ENCODE measurements around the gene TM4SF18.

The TM4SF18 gene

DNA sequence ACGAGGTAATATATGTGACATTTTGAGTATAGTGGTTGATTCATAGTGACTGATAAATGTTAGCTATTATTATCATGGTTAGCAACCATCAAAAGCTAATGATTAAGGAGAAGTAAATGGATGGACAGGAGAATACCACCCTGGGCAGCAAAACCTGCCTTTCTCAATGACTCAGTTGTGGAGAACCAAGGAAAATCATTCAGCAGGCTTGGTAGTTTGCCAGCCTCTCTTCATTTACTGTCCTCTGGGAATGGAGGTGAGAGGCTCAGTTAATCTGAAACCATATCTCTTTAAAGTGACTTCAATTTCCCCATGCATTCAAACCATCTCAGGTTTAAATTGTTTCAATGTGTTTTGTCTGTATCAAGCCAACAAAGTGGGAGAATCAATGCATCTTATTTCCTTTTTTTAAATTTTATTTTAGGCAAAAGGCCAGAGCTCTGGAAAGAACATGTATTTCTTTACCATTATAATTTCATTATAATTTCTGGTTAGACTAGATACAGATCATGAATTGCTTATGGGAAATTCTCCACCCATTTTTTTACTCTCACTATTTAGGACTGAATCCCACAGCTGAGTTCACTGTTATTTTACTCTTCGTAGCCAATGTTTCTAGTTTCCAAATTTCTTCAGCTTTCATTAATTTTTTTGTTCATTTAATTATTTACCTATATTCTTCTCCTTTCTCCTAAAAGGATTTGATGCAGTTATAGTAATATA lies 2.7 kb downstream of the TM4SF18 start:
- peak; percentile 57 for DNase-seq (ENCODE audit: low read depth)

DNA sequence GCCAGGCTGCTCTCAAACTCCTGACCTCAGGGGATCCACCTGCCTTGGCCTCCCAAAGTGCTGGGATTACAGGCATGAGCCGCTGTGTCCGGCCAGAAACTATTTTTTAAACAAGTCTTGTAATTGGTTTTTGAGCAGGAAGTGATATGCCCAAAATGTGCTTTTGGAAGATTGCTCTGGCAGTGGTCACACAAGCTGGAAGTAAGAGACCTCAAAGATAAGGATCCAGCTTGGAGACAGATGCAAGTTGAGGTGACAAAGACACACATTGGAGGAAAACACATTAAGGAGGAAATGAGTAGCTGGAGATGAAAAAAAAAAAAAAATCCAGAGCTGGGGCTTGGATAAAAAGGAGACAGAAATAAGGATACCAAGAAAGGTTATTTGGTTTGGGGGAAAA lies 6.3 kb downstream of the TM4SF18 start:
- DNase-seq (ENCODE audit: low read depth), result no peak

DNA sequence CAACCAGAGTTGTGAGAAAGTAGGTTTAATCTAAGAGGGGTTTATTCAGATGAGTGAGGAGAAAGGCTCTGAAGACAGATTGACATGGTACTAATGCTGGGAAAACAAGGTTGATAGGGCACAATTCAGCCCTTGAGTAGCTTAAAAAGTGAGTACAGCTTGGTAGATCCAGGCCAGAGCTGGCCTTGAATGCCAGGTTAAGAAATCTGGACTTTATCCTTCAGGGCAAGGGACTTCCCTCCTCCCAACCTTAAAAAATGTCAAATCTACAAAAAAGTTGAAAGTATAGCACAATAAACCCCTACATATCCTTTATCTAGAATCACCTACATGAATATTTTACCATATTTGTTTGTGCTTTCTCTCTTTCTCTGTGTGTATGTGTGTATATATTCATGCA lies 7.9 kb downstream of the TM4SF18 start:
- DNase-seq (ENCODE audit: low read depth), result no peak

DNA sequence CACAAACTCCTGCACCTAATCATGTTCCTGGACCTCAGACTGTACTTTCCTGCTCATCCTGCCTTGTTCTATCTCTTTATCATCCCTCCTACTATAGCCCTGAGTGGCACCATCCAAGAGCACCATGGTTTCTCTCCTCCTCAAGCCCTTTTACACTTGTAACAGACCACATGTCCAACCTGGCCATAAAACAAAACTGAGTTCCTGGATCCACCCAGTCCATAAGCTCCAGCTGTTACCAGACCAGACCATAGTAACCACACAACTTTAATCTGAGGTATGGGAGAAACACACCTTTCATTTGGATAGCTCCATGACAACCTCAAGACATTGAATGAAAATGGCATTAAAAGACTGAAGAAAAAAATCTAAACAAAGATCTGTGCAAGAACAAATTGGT lies 9.1 kb downstream of the TM4SF18 start:
- no peak for DNase-seq (ENCODE audit: low read depth)

DNA sequence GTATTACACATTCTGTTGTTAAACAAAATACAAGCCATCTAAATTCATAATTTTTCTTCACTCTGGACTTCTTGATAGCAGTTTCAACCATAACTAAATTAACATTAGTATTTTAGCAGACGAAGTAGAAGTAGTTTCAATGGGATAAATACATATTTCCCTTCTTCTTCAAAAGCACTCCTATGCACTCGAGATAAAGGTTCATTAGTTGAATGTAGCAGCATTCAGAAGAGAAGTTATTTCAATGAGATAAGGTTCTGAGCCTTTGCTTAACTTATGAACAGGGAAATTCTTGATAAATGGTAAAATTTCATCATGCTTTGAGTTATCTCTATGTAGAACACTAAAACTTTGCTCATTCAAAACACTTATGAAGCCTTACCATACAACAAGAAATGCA lies 11.8 kb downstream of the TM4SF18 start:
- no peak for DNase-seq (ENCODE audit: low read depth)

GRCh38 chr3:149321136-149321535 lies 12.3 kb downstream of the TM4SF18 start:
- no peak for DNase-seq (ENCODE audit: low read depth)

DNA sequence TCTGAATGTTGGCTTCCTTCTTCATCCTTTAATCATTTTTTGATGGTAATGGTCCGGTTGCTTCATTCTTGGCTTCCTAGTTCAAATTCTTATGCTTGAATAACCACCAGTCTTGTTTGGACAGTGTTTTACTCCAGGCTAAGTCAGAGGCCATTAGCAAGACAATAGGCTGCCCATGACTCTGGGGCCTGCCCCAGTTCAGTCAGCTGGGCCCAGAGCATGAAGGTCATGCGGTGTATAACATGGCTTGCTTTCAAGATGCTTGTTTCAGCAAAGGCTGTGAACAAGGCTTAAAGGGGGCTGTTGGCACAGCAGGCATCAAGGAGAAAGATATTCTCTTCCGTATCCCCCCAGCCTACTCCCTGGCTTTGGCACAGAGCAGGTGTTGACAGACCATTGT lies 13.7 kb downstream of the TM4SF18 start:
- no peak for DNase-seq (ENCODE audit: low read depth)

DNA sequence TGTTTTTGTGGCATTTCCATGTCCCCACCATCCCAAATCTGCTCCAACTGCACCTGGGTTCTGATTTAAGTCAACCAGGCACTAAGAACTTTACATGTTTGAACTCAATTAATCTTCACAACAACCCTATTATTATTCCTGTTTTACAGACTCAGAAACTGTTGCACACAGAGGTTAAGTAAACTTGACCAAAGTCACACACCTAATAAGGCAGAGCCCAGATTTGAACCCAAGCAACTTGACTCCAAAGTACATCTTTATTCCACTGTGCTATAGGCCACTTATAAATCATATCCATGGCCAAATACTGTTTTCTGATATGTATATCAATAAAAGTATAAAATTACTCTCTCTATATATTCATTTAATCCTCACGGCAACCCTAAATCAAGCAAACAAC lies 16.4 kb downstream of the TM4SF18 start:
- DNase-seq (ENCODE audit: low read depth), result no peak

DNA sequence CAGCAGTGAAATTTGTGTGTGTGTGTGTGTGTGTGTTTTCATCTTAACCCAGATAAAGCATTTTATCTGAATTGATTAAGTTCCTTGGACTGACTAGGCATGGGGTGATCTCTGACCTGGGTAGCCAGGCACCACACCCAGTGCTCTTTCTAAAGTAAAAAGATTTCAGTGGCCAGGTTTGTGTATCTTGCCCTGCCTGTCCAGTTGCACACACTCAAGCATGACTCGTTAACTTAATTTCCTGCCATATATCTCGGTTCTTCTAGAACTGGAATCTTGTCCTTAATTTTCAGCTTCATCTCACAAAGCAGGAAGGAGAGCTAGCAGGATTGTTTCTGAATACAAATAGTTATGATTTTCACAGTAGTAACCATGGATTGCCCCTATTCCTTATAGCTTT lies 17.0 kb downstream of the TM4SF18 start:
- DNase-seq (ENCODE audit: low read depth), result peak; percentile 50

DNA sequence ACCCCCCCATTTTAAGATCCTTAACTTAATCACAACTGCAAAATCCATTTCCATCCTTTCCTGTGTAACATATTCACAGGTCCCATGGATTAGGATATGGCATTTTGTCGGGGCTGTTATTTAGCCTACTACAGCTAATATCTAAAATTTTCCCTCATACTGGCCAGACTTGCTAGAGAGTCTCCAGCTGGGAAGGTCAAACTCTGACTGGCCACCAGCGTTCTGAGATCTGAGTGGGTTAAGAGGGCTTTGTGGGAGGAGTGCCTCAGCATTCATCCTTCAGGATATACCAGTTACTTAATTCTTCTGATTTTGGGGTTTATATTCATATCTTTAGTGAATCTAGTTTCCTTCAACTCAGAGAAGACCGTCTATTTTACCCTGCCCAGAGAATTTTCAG lies 17.7 kb downstream of the TM4SF18 start:
- no peak for DNase-seq (ENCODE audit: low read depth)

GRCh38 chr3:149314807-149315578 lies 18.4 kb downstream of the TM4SF18 start:
- DNase-seq (ENCODE audit: low read depth), result peak; percentile 89

DNA sequence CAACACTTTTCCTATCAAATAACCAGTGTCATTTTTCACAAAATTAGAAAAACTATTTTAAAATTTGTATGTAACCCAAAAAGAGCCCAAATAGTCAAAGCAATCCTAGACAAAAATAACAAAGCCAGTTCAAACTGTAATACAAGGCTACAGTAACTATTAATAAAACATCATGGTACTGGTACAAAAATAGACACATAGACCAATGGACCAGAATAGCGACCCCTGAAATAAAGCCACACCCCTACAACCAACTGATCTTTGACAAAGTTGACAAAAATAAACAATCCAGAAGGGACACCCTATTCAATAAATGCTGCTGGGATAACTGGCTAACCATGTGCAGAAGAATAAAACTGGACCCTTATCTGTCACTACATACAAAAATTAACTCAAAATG lies 19.9 kb downstream of the TM4SF18 start:
- no peak for DNase-seq (ENCODE audit: low read depth)

- no peak for DNase-seq (ENCODE audit: low read depth)
Measured at GRCh38 chr3:149310796-149311534, 22.5 kb downstream of the TM4SF18 start.

GRCh38 chr3:149307435-149307783 lies 26.0 kb downstream of the TM4SF18 start:
- no peak for DNase-seq (ENCODE audit: low read depth)

DNA sequence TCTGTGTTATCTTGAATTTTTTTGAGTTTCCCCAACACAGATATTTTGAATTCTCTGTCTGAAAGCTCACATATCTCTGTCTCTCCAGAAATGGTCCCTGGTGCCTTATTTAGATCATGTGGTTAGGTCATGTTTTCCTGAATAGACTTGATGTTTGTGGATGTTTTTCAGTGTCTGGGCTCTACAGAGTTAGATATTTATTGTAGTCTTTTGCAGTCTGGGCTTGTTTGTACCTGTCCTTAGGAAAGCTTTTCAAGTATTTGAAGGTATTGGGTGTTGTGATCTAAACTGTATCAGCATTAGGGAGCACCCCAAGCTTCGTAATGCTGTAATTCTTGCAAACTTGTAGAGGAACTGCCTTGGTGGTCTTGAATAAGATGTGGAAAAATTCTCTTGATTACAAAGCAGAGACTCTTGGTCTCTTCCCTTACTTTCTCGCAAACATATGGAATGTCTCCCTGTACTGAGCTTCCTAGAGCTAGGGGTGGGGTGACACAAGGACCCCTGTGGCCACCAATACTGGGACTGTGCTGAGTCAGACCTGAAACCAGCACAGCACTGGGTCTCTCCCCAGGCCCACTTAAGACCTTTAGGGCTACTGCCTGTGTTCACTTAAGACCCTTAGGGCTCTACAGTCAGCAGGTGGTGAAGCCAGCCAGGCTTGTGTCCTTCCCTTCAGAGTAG lies 26.5 kb downstream of the TM4SF18 start:
- DNase-seq (ENCODE audit: low read depth), result no peak

- DNase-seq (ENCODE audit: low read depth), result no peak
Measured at GRCh38 chr3:149305376-149305775, 28.1 kb downstream of the TM4SF18 start.

DNA sequence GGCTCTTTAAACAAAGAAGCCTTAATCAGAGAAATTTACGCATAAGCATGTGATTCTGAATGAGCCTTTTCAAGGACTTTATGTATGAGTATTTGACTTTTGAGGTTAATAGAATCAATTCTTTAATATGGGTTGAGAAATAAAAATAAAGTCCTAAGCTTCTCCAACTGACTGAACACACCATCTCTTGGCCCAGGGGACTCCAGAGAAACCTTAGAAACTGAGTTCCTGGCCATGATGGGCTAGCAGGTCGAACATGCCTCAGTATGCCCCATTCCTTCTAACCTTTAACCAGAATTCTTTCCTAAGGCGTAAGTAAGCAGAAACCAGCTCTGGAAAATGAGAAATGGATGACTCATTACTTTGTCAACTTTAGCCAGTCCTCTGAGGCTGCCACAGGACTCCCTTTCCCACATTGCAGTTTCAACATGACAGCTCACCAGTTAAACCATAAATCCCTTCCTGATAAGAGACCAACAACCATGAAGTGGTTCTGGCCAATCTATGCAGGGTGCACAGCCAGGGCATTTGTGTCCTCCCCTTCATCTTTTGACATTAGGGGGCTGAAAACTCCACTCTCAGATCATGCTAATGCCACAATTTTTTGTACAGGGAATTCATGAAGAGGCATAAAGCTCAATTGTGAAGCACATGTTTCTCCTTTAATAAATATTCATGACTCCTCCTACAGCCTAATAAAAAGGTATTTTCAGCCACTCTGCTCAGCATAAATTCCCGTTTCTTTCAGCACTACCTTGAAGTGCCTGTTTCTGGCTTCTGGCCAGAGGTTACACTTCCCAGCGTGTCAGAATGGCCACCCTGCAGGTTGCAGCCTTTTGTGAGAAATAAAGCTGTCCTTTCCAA lies 33.3 kb downstream of the TM4SF18 start:
- peak; percentile 98 for DNase-seq (ENCODE audit: low read depth)

DNA sequence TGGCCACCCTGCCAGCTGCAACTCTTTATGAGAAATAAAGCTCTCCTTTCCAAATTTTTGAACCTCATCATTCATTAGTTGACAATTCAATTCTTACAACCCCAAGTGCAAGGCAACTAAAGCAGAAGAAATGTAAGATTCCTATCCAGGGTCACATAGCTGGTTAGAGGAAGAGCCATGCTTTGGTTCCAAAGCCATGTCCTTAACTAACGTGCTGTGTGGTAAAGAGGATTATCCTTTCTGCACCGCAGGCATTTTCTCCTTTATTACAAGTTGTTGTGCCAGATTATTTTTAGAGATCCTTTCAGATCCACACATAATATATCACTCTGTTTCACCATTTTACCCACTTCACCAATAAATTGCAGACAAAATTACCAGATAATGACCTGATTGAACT lies 36.5 kb downstream of the TM4SF18 start:
- DNase-seq (ENCODE audit: low read depth), result no peak

- no peak for DNase-seq (ENCODE audit: low read depth)
Measured at GRCh38 chr3:149292666-149293065, 40.8 kb downstream of the TM4SF18 start.

DNA sequence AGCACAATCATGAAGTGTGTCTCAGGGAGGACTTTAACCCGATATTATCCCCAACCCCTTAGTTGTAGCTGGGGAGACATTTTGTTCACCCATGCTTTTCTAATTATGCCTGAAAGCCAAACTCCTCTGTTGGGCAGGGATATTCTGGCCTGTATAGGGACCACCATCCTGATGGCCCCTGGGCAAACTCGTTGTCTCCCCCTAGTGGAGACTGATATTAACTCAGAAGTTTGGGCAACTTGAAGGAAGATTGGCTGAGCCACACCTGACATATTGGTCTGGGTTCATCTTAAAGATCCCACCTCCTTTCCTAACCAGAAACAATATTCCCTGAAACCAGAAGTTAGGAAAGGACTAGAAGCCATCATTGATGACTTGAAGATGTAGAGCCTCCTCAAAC lies 42.3 kb downstream of the TM4SF18 start:
- DNase-seq (ENCODE audit: low read depth), result peak; percentile 30

DNA sequence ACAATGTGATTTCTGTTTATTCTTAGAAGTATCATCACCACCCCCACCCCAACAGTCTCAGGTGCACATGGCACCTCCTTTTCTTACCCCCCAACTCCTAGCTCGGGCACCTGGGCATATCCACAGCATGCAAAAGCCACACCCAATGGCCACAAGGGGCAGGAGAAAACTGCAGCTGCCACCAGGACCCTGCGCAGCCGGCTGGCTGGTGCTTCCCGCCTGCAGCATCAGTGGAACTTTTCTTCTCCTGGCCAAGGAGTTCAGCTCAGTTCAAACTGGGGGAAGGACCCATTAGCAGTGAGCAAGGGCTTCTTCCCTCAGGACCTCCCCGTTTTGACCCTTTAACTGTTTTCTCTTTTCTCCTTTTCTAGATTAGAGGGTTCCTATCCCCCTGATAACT lies 44.8 kb downstream of the TM4SF18 start:
- no peak for DNase-seq (ENCODE audit: low read depth)

GRCh38 chr3:149284034-149284433 lies 49.4 kb downstream of the TM4SF18 start:
- DNase-seq (ENCODE audit: low read depth), result no peak

Data from ELR (cell line).